A673 (cell line): ENCODE results near the gene CAPS2. TPM values are rescaled to one million over a fixed set of nuclear protein-coding genes. Genes with fewer than 3 reads are reported as not detected.

ENCODE experiments used
- BruUV-seq: library from RNA; stranded (reverse); fragments of 400-500 nt; replicated peaks from 2 replicates; lab custom pipeline; 2021; lab: Mats Ljungman, UMichigan
- CTCF ChIA-PET: fragments of 300-600 bp; sonication (Branson Sonifier 250); formaldehyde crosslinking; loops from one replicate; lab custom pipeline; 2022; ENCODE audit warnings: antibody characterized with exemption; lab: Charles Lee
- POLR2A ChIA-PET: fragments of 300-600 bp; sonication (Branson Sonifier 250); formaldehyde crosslinking; loops from one replicate; lab custom pipeline; 2022; ENCODE audit warnings: antibody characterized with exemption; ENCODE audit not compliant: low non-redundant PET; lab: Charles Lee
- DNase-seq: peaks from one replicate; pipeline ENCODE4 v3.0.0-alpha.2; 2015; ENCODE audit warnings: low spot score
- H3K27ac ChIP-seq: fragments of 200-600 bp; sonication (generic); 2 replicates; pipeline ENCODE4 v1.5.1; 2016; ENCODE audit warnings: mixed run types, low read depth, mild to moderate bottlenecking, mixed read lengths, antibody characterized with exemption, low read length; ENCODE audit not compliant: poor library complexity, severe bottlenecking
- H3K27me3 ChIP-seq: fragments of 200-600 bp; sonication (generic); replicated peaks from 2 replicates; pipeline ENCODE4 v1.6.1; 2017; ENCODE audit warnings: mixed run types, low read depth, mild to moderate bottlenecking, mixed read lengths, antibody characterized with exemption, low read length; ENCODE audit not compliant: insufficient read depth, poor library complexity
- H3K36me3 ChIP-seq: fragments of 200-600 bp; sonication (generic); 2 replicates; pipeline ENCODE4 v1.6.1; 2016; ENCODE audit warnings: mixed run types, mild to moderate bottlenecking, mixed read lengths, antibody characterized with exemption, low read length; ENCODE audit not compliant: insufficient read depth, poor library complexity, severe bottlenecking
- H3K4me1 ChIP-seq: fragments of 200-600 bp; sonication (generic); 2 replicates; pipeline ENCODE4 v1.6.1; 2017; ENCODE audit warnings: mixed run types, mild to moderate bottlenecking, mixed read lengths, antibody characterized with exemption, low read length; ENCODE audit not compliant: insufficient read depth, poor library complexity, severe bottlenecking
- H3K4me3 ChIP-seq: fragments of 200-600 bp; sonication (generic); 2 replicates; pipeline ENCODE4 v1.5.1; 2016; ENCODE audit warnings: low read depth, mixed run types, mild to moderate bottlenecking, mixed read lengths, low read length; ENCODE audit not compliant: poor library complexity, severe bottlenecking
- H3K9me3 ChIP-seq: fragments of 200-600 bp; sonication (generic); 2 replicates; pipeline ENCODE4 v1.6.1; 2016; ENCODE audit warnings: mixed run types, low read depth, mild to moderate bottlenecking, mixed read lengths, antibody characterized with exemption, low read length; ENCODE audit not compliant: poor library complexity, severe bottlenecking
- CTCF ChIP-seq: fragments of 300-800, 200-600 bp; sonication (generic); conservative IDR thresholded peaks from 2 replicates; pipeline ENCODE4 v1.5.1; 2017; ENCODE audit warnings: low read depth, mild to moderate bottlenecking, antibody characterized with exemption, low read length, moderate library complexity, mixed read lengths
- EZH2 ChIP-seq: fragments of 200-600 bp; sonication (generic); IDR thresholded peaks from 2 replicates; pipeline ENCODE4 v1.6.1; 2017; ENCODE audit warnings: borderline replicate concordance, low read depth, mild to moderate bottlenecking, mixed read lengths, antibody characterized with exemption, low read length; ENCODE audit not compliant: poor library complexity, severe bottlenecking
- intact Hi-C: fragments of 100-400 bp; cut with micrococcal nuclease; formaldehyde crosslinking; loops from one replicate; pipeline ENCODE4 v1.10.0; 2022; ENCODE audit not compliant: unreplicated experiment
- total RNA-seq: library from RNA; stranded (reverse); gene quantifications from 2 replicates; pipeline ENCODE4 v1.2.3, GENCODE V29; 2021

Gene CAPS2
- total RNA-seq, 1 experiment from 2014 or later = 13.2 TPM

DNA sequence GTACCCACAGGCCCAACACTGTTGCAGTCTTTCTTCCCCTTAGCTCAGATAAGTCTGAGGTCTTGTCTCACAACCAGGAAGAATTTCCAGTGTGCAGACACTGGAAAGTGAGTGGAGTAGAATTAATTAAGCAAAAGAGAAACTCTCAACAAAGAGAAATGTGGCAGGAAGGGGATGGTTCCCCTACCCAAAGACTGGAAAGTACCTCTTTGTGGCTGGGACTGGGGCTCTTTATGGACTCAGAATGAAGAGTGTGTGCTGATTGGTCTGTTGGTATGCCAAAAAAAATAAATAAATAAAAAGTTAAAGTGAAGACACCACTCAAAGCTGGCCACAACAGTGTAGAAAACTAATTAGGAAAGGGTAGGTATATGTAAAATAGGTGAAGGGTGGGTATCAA lies 30.8 kb upstream of the CAPS2 start:
- CTCF ChIA-PET = no interaction called here
- Histone ChIP-seq H3K36me3 (no peaks in the 10 kb centered on the region), H3K27ac (no peak overlapping the region), H3K27me3 (no peaks in the 10 kb centered on the region), H3K4me3 (no peak overlapping the region), H3K9me3 (no peaks in the 10 kb centered on the region), H3K4me1 (peaks cover 6% of the 10 kb centered on the region)
- intact Hi-C loops = no loop called here
- DNase-seq = no peak
- BruUV-seq = no TSS peak
- POLR2A ChIA-PET = no interaction called here
- TF ChIP-seq CTCF = no peak
- no peak for TF ChIP-seq EZH2

DNA sequence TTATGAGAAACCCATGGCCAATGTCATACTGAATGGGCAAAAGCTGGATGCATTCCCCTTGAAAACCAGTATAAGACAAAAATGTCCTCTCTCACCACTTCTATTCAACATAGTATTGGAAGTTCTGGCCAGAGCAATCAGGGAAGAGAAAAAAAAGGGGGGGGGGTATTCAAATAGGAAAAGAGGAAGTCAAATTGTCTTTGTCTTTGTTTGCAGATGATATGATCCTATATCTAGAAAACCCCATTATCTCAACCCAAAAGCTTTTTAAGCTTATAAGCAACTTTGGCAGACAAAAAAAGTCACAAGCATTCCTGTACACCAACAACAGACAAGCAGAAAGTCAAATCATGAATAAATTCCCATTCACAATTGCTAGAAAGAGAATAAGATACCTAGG lies 23.9 kb upstream of the CAPS2 start:
- DNase-seq = no peak
- TF ChIP-seq EZH2 = no peak
- no peak for TF ChIP-seq CTCF
- ChIA-PET CTCF (no interaction called here), POLR2A (no interaction called here)
- Histone ChIP-seq H3K9me3 (peaks cover 8% of the 10 kb centered on the region), H3K27me3 (no peaks in the 10 kb centered on the region), H3K4me1 (no peaks in the 10 kb centered on the region), H3K36me3 (no peaks in the 10 kb centered on the region), H3K27ac (no peak overlapping the region), H3K4me3 (no peak overlapping the region)
- intact Hi-C loops = no loop called here
- no TSS peak for BruUV-seq

DNA sequence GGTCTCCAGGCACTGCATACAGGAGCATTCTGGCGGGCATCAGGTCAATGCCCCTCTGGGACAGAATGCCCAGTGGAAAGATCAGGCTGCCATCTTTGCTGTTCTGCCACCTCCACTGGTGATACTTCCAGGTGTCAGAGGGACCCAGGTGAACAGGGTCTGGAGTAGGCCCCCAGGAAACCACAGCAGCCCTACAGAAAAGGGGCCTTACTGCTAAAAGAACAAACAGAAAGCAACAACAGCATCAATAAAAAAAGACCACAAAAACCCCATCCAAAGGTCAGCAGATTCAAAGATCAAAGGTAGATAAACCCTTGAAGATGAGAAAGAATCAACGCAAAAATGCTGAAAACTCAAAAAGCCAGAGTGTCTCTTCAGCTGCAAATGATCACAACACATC lies 20.3 kb upstream of the CAPS2 start:
- Histone ChIP-seq H3K4me1 (no peaks in the 10 kb centered on the region), H3K27ac (no peak overlapping the region), H3K9me3 (peaks cover 5% of the 10 kb centered on the region), H3K36me3 (no peaks in the 10 kb centered on the region), H3K27me3 (no peaks in the 10 kb centered on the region), H3K4me3 (no peak overlapping the region)
- CTCF ChIA-PET = no interaction called here
- no peak for DNase-seq
- intact Hi-C loops = no loop called here
- POLR2A ChIA-PET = no interaction called here
- TF ChIP-seq EZH2 (no peak), CTCF (no peak)
- no TSS peak for BruUV-seq
